Measurements from ENCODE around the gene MED9. TPM values are rescaled to one million over a fixed set of nuclear protein-coding genes. Genes with fewer than 3 reads are reported as not detected.
"Not testable (repeated sequence)": the region's sequence is repeated elsewhere in the genome, so short reads cannot be mapped to it uniquely, and the experiment has no call there.

The MED9 gene
- 8.9 and 10.5 TPM in 2 replicates for total RNA-seq (2014; rRNA removed; shearing (Covaris generic))

- peak; percentile 85 for DNase-seq (ENCODE audit: low spot score)
Observed at GRCh38 chr17:17476865-17477467, at the start of gene MED9. Gene MED9 (plus strand): TSS chr17:17477000. CDS start chr17:17477042, 42 bp downstream.

GRCh38 chr17:17429222-17429621 lies 47.6 kb upstream of the MED9 start:
- DNase-seq (ENCODE audit: low spot score) = no peak

GRCh38 chr17:17430924-17431323 lies 45.9 kb upstream of the MED9 start:
- DNase-seq (ENCODE audit: low spot score) = not testable (repeated sequence)

- DNase-seq (ENCODE audit: low spot score) = no peak
Observed at GRCh38 chr17:17431605-17432004, 45.2 kb upstream of the MED9 start.

GRCh38 chr17:17433000-17433703 lies 43.6 kb upstream of the MED9 start:
- no peak for DNase-seq (ENCODE audit: low spot score)

- DNase-seq (ENCODE audit: low spot score) = no peak
Observed at GRCh38 chr17:17434477-17434876, 42.3 kb upstream of the MED9 start.

- DNase-seq (ENCODE audit: low spot score) = no peak
Observed at GRCh38 chr17:17435323-17435722, 41.5 kb upstream of the MED9 start.

GRCh38 chr17:17437461-17437860 lies 39.3 kb upstream of the MED9 start:
- no peak for DNase-seq (ENCODE audit: low spot score)

GRCh38 chr17:17437893-17438292 lies 38.9 kb upstream of the MED9 start:
- no peak for DNase-seq (ENCODE audit: low spot score)

- DNase-seq (ENCODE audit: low spot score) = peak; percentile 70
Observed at GRCh38 chr17:17440010-17440843, 36.6 kb upstream of the MED9 start.

GRCh38 chr17:17440938-17441675 lies 35.7 kb upstream of the MED9 start:
- DNase-seq (ENCODE audit: low spot score) = no peak

GRCh38 chr17:17443173-17443572 lies 33.6 kb upstream of the MED9 start:
- no peak for DNase-seq (ENCODE audit: low spot score)

- DNase-seq (ENCODE audit: low spot score) = peak; percentile 13
Observed at GRCh38 chr17:17445296-17445924, 31.4 kb upstream of the MED9 start.

- peak; percentile 90 for DNase-seq (ENCODE audit: low spot score)
Observed at GRCh38 chr17:17445925-17446665, 30.7 kb upstream of the MED9 start.

GRCh38 chr17:17446666-17447155 lies 30.1 kb upstream of the MED9 start:
- peak; percentile 59 for DNase-seq (ENCODE audit: low spot score)

- DNase-seq (ENCODE audit: low spot score) = peak; percentile 29
Observed at GRCh38 chr17:17447264-17447663, 29.5 kb upstream of the MED9 start.

- DNase-seq (ENCODE audit: low spot score) = no peak
Observed at GRCh38 chr17:17448076-17448475, 28.7 kb upstream of the MED9 start.

- DNase-seq (ENCODE audit: low spot score) = no peak
Observed at GRCh38 chr17:17448723-17449122, 28.1 kb upstream of the MED9 start.

- no peak for DNase-seq (ENCODE audit: low spot score)
Observed at GRCh38 chr17:17453088-17453487, 23.7 kb upstream of the MED9 start.

- no peak for DNase-seq (ENCODE audit: low spot score)
Observed at GRCh38 chr17:17454276-17454675, 22.5 kb upstream of the MED9 start.

Data from HT-29 (cell line).